Astrocyte (in vitro differentiated cells and primary cell): ENCODE measurements around the gene BCL11B. TPM values are rescaled to one million over a fixed set of nuclear protein-coding genes. Genes with fewer than 3 reads are reported as not detected.

Source experiments
- DNase-seq: peaks from one replicate; pipeline ENCODE4 v3.0.0-alpha.2; 2010; ENCODE audit warnings: low read depth
- FAIRE-seq: peaks from 2 replicates; lab custom pipeline; 2011; peaks lifted over from hg19 to GRCh38; lab: Jason Lieb, UNC
- H2AFZ ChIP-seq: 2 replicates; pipeline ENCODE4 v1.6.0; 2012; ENCODE audit warnings: low read depth, low read length, inconsistent platforms
- H3K27ac ChIP-seq: 2 replicates; pipeline ENCODE4 v1.5.1; 2011; ENCODE audit warnings: low read depth, low read length, inconsistent platforms
- H3K27me3 ChIP-seq: 2 replicates; pipeline ENCODE4 v1.6.0; 2011; ENCODE audit warnings: low read length, inconsistent platforms; ENCODE audit not compliant: insufficient read depth
- H3K36me3 ChIP-seq: 2 replicates; pipeline ENCODE4 v1.5.1; 2011; ENCODE audit warnings: low read length, inconsistent platforms; ENCODE audit not compliant: insufficient read depth
- H3K4me1 ChIP-seq: 2 replicates; pipeline ENCODE4 v1.5.1; 2011; ENCODE audit warnings: low read length, inconsistent platforms; ENCODE audit not compliant: insufficient read depth
- H3K4me2 ChIP-seq: 2 replicates; pipeline ENCODE4 v1.6.0; 2012; ENCODE audit warnings: low read length, inconsistent platforms
- H3K4me3 ChIP-seq: 2 replicates; pipeline ENCODE4 v1.5.1; 2011; ENCODE audit warnings: low read depth, mild to moderate bottlenecking, low read length, inconsistent platforms; ENCODE audit not compliant: insufficient read depth
- H3K79me2 ChIP-seq: 2 replicates; pipeline ENCODE4 v1.6.0; 2012; ENCODE audit warnings: mild to moderate bottlenecking, low read length, inconsistent platforms; ENCODE audit not compliant: insufficient read depth
- H3K9ac ChIP-seq: 2 replicates; pipeline ENCODE4 v1.6.0; 2012; ENCODE audit warnings: mild to moderate bottlenecking, low read length, inconsistent platforms
- H3K9me3 ChIP-seq: 2 replicates; pipeline ENCODE4 v1.5.1; 2012; ENCODE audit warnings: low read depth, mild to moderate bottlenecking, low read length, inconsistent platforms; ENCODE audit not compliant: insufficient read depth
- H4K20me1 ChIP-seq: 2 replicates; pipeline ENCODE4 v1.6.0; 2012; ENCODE audit warnings: low read length, inconsistent platforms; ENCODE audit not compliant: insufficient read depth
- H3K27ac Mint-ChIP-seq: one replicate; pipeline ENCODE4 v1.8.0; 2021; ENCODE audit warnings: mild to moderate bottlenecking, mixed read lengths; ENCODE audit not compliant: unreplicated experiment
- H3K27me3 Mint-ChIP-seq: one replicate; pipeline ENCODE4 v1.8.0; 2021; ENCODE audit warnings: low read depth, mixed read lengths; ENCODE audit not compliant: unreplicated experiment
- H3K36me3 Mint-ChIP-seq: one replicate; pipeline ENCODE4 v1.8.0; 2021; ENCODE audit warnings: low read depth, mixed read lengths; ENCODE audit not compliant: unreplicated experiment
- H3K4me1 Mint-ChIP-seq: one replicate; pipeline ENCODE4 v1.8.0; 2021; ENCODE audit warnings: low read depth, mixed read lengths; ENCODE audit not compliant: unreplicated experiment
- H3K4me3 Mint-ChIP-seq: one replicate; pipeline ENCODE4 v1.8.0; 2021; ENCODE audit warnings: mild to moderate bottlenecking, moderate library complexity, mixed read lengths; ENCODE audit not compliant: unreplicated experiment
- H3K9me3 Mint-ChIP-seq: one replicate; pipeline ENCODE4 v1.8.0; 2021; ENCODE audit warnings: mild to moderate bottlenecking, mixed read lengths; ENCODE audit not compliant: unreplicated experiment
- EZH2 ChIP-seq: IDR thresholded peaks from 2 replicates; pipeline ENCODE4 v1.6.1; 2012; ENCODE audit warnings: mild to moderate bottlenecking, low read length, inconsistent platforms; ENCODE audit not compliant: insufficient read depth
- total RNA-seq: library from RNA; stranded (reverse); gene quantifications from 2 replicates; pipeline ENCODE4 v1.2.1, GENCODE V29; 2021
- TF ChIP-seq, protein P1 (sequence below): IDR thresholded peaks from 2 replicates; pipeline ENCODE4 v1.5.1; 2011; ENCODE audit warnings: low read depth, mild to moderate bottlenecking, inconsistent platforms, low read length, moderate library complexity; ENCODE audit not compliant: insufficient read depth

Gene BCL11B
- total RNA-seq, 1 donor from 2014 or later: 1.1 TPM

DNA sequence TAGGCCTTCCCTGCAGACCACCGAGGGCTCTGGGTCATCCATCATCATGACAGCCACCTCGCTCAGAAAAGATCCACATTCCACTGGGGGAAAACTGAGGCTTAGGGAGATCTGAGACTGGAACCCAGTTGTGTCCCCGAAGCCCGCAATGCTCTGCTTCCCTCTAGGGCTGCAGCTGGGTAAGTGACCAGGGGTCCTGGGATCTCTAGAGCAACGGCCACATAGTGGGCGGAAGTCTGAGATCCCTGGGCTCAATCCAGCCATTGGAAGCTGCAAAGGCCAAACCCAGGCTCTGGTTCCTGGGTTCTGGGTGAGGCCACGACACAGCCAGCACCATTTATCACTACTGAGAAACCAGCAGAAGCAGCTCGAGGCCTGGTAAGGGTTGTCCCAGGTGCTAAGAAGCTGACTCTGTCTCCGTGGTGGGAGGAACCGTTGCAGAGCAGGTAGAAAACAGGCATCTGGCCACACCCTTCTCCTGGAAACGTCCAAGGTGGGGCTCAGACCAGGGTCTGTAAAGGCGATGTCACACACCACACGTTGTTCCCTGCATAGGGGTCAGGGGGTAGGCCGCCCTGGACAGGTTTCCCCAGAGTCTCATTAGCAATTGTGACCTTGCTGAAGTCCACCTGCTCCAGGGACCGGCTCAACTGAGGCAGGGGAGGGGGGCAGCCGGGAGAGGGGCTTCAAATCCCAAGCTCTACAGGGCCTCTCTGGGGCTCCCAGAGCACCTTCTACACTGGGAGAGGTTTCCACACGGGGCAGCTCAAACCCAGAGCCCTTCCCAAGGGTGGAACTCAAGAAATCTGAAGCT, 38.6 kb downstream of the BCL11B start:
- H3K4me1 Mint-ChIP-seq: peaks cover 3% of the 10 kb centered on the region
- no peak overlapping the region for H3K27ac ChIP-seq
- H3K4me3 ChIP-seq: no peak overlapping the region
- H2AFZ ChIP-seq: no peak overlapping the region
- H3K27me3 Mint-ChIP-seq: peaks cover 6% of the 10 kb centered on the region
- H3K36me3 Mint-ChIP-seq: peaks cover 14% of the 10 kb centered on the region
- DNase-seq: no peak
- H3K9ac ChIP-seq: no peak overlapping the region
- H3K27me3 ChIP-seq: no peaks in the 10 kb centered on the region
- no peak overlapping the region for H3K4me3 Mint-ChIP-seq
- TF ChIP-seq, protein P1, sequence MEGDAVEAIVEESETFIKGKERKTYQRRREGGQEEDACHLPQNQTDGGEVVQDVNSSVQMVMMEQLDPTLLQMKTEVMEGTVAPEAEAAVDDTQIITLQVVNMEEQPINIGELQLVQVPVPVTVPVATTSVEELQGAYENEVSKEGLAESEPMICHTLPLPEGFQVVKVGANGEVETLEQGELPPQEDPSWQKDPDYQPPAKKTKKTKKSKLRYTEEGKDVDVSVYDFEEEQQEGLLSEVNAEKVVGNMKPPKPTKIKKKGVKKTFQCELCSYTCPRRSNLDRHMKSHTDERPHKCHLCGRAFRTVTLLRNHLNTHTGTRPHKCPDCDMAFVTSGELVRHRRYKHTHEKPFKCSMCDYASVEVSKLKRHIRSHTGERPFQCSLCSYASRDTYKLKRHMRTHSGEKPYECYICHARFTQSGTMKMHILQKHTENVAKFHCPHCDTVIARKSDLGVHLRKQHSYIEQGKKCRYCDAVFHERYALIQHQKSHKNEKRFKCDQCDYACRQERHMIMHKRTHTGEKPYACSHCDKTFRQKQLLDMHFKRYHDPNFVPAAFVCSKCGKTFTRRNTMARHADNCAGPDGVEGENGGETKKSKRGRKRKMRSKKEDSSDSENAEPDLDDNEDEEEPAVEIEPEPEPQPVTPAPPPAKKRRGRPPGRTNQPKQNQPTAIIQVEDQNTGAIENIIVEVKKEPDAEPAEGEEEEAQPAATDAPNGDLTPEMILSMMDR: no peak
- TF ChIP-seq EZH2: no peak
- peaks cover 35% of the 10 kb centered on the region for H3K9me3 ChIP-seq
- H3K27ac Mint-ChIP-seq: no peak overlapping the region
- H3K79me2 ChIP-seq: no peaks in the 10 kb centered on the region
- no peak for FAIRE-seq
- H4K20me1 ChIP-seq: no peaks in the 10 kb centered on the region
- peaks cover 26% of the 10 kb centered on the region for H3K9me3 Mint-ChIP-seq
- no peaks in the 10 kb centered on the region for H3K36me3 ChIP-seq
- no peak overlapping the region for H3K4me2 ChIP-seq
- H3K4me1 ChIP-seq: no peaks in the 10 kb centered on the region

- FAIRE-seq: no peak
- H3K27me3 Mint-ChIP-seq: peaks cover 9% of the 10 kb centered on the region
- no peak overlapping the region for H3K4me2 ChIP-seq
- no peak for TF ChIP-seq EZH2
- TF ChIP-seq, protein P1: no peak
- H3K27ac ChIP-seq: no peak overlapping the region
- H3K36me3 Mint-ChIP-seq: peaks cover 16% of the 10 kb centered on the region
- no peak for DNase-seq
- H3K27me3 ChIP-seq: no peaks in the 10 kb centered on the region
- no peak overlapping the region for H3K27ac Mint-ChIP-seq
- H2AFZ ChIP-seq: no peak overlapping the region
- H3K9me3 ChIP-seq: peaks cover 32% of the 10 kb centered on the region
- peaks cover 3% of the 10 kb centered on the region for H3K4me1 Mint-ChIP-seq
- no peaks in the 10 kb centered on the region for H4K20me1 ChIP-seq
- H3K9me3 Mint-ChIP-seq: peaks cover 24% of the 10 kb centered on the region
- no peaks in the 10 kb centered on the region for H3K36me3 ChIP-seq
- no peak overlapping the region for H3K4me3 Mint-ChIP-seq
- H3K4me1 ChIP-seq: no peaks in the 10 kb centered on the region
- no peak overlapping the region for H3K4me3 ChIP-seq
- no peaks in the 10 kb centered on the region for H3K79me2 ChIP-seq
- H3K9ac ChIP-seq: no peak overlapping the region
Measured at GRCh38 chr14:99232714-99233214, 39.2 kb downstream of the BCL11B start.
